ENCODE data around the gene NUAK2.

Gene NUAK2

DNA sequence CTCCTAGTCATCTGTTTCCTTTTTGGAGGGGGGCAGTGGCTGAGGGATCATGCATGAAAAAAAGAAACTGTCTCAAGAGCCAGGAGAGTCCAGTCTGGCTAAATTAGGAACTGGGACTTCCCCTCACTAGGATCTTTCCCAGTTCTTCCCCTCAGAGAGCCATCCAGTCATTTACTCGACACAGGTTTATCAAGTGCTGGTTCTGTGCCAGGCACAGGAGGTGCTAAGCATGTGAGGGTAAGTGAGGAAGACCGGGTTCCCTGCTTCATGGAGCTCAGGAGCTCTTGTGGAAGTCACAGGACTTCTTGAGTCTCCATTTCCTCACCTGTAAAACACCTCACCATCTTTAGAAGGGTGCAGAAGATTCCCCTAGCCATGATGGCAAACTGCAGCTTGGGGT lies 8.6 kb upstream of the NUAK2 start:
- H3K36me3 ChIP-seq (replicated peaks): no peaks in the 10 kb centered on the region
- DNase-seq: no peak
- in situ Hi-C loops (cut with HindIII; ENCODE audit: low pct_ligation_motif_present, low sequenced_read_pairs): no loop called here
- H3K27me3 ChIP-seq (replicated peaks): peaks cover 6% of the 10 kb centered on the region
- no peak overlapping the region for H3K27ac ChIP-seq
- TF ChIP-seq, protein P1, sequence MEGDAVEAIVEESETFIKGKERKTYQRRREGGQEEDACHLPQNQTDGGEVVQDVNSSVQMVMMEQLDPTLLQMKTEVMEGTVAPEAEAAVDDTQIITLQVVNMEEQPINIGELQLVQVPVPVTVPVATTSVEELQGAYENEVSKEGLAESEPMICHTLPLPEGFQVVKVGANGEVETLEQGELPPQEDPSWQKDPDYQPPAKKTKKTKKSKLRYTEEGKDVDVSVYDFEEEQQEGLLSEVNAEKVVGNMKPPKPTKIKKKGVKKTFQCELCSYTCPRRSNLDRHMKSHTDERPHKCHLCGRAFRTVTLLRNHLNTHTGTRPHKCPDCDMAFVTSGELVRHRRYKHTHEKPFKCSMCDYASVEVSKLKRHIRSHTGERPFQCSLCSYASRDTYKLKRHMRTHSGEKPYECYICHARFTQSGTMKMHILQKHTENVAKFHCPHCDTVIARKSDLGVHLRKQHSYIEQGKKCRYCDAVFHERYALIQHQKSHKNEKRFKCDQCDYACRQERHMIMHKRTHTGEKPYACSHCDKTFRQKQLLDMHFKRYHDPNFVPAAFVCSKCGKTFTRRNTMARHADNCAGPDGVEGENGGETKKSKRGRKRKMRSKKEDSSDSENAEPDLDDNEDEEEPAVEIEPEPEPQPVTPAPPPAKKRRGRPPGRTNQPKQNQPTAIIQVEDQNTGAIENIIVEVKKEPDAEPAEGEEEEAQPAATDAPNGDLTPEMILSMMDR (IDR thresholded peaks at IDR 0.05; ENCODE audit: low read depth, low read length, missing control alignments): no peak
- no peak overlapping the region for H3K4me3 ChIP-seq (ENCODE audit: low read depth, low read length)

DNA sequence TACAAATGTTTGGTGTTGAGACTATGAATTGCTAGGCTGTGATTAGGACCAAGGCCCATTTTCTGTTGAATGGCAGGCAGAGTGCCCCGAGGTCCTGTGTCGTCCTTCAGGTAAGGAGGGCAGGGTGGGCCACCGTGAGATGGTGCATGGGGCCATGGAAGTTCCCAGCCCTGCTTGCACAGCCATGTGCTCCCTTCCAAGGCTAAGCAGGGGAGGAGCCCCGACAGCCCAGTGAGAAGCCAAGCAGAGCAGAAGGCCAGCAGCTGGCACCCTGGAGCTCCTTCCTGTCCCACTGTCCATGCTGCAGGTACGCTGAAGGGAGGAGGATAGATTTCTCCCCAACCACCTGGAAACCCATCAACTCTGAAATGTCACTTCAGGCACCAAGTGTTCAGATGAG lies 8.2 kb upstream of the NUAK2 start:
- H3K27me3 ChIP-seq (replicated peaks): peaks cover 6% of the 10 kb centered on the region
- H3K4me3 ChIP-seq (ENCODE audit: low read depth, low read length): no peak overlapping the region
- in situ Hi-C loops (cut with HindIII; ENCODE audit: low pct_ligation_motif_present, low sequenced_read_pairs): loop anchor here (10.0 kb wide), 1 partner anchor 55 kb away; no protein-coding TSS in a partner anchor
- DNase-seq: no peak
- TF ChIP-seq, protein P1 (IDR thresholded peaks at IDR 0.05; ENCODE audit: low read depth, low read length, missing control alignments): no peak
- H3K27ac ChIP-seq: no peak overlapping the region
- no peaks in the 10 kb centered on the region for H3K36me3 ChIP-seq (replicated peaks)

DNA sequence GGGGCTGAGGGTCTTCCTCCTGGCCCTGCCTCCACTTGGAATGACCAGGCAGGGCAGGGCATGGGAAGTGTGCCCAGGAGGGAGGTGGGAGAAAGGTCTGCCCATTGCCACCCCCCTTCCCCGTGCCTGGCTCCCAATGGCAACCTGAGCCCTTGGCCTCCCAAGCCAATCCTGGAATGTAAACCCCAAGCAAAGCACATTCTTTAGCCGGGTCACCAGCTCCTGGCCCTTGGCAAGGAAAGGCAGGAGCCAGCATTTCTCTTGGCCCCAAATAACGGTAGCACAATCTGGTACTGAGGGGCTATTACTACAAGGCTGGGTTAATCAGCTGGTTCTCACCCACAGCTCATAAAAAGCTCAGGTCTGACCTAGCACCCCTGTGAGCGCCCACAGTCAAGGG lies 6.9 kb upstream of the NUAK2 start:
- DNase-seq: no peak
- in situ Hi-C loops (cut with HindIII; ENCODE audit: low pct_ligation_motif_present, low sequenced_read_pairs): loop anchor here (10.0 kb wide), 1 partner anchor 54 kb away; no protein-coding TSS in a partner anchor
- TF ChIP-seq, protein P1 (IDR thresholded peaks at IDR 0.05; ENCODE audit: low read depth, low read length, missing control alignments): no peak
- H3K36me3 ChIP-seq (replicated peaks): no peaks in the 10 kb centered on the region
- H3K27ac ChIP-seq: no peak overlapping the region
- H3K27me3 ChIP-seq (replicated peaks): peaks cover 6% of the 10 kb centered on the region
- no peak overlapping the region for H3K4me3 ChIP-seq (ENCODE audit: low read depth, low read length)

DNA sequence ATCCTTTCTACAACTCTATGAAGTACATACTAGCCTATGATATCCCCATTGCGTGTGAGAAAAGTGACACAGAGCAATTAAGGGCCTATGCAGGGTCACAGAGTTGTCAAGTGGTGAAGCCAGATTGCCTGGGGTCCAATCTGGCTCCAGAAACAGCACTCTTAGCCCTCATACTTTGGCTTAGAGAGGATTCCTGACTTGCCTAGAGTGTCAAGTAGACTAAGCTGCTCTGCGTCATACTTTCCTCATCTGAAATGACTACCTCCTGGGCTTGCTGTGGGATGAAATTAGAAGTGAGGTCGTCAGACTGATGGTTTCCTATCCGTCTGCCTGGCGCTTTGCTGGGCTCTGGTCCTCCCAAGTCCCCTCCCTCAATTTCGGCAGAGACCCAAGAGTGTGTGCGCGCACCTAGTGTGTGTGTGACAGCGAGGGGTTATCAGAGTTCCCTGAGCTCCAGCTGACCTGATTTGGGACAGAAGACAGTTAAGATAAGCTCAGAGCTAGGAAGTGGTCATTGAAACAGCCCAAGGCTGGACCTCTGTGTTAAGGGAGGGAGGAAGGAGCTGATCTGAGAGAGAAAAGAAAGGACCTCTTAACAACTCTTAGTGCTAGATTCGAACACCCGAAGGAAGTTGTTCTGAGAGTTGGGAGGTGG lies 5.4 kb upstream of the NUAK2 start:
- H3K27ac ChIP-seq: no peak overlapping the region
- DNase-seq: no peak
- in situ Hi-C loops (cut with HindIII; ENCODE audit: low pct_ligation_motif_present, low sequenced_read_pairs): loop anchor here (10.0 kb wide), 1 partner anchor 52 kb away; no protein-coding TSS in a partner anchor
- no peak overlapping the region for H3K4me3 ChIP-seq (ENCODE audit: low read depth, low read length)
- peaks cover 6% of the 10 kb centered on the region for H3K27me3 ChIP-seq (replicated peaks)
- TF ChIP-seq, protein P1 (IDR thresholded peaks at IDR 0.05; ENCODE audit: low read depth, low read length, missing control alignments): no peak
- H3K36me3 ChIP-seq (replicated peaks): no peaks in the 10 kb centered on the region

DNA sequence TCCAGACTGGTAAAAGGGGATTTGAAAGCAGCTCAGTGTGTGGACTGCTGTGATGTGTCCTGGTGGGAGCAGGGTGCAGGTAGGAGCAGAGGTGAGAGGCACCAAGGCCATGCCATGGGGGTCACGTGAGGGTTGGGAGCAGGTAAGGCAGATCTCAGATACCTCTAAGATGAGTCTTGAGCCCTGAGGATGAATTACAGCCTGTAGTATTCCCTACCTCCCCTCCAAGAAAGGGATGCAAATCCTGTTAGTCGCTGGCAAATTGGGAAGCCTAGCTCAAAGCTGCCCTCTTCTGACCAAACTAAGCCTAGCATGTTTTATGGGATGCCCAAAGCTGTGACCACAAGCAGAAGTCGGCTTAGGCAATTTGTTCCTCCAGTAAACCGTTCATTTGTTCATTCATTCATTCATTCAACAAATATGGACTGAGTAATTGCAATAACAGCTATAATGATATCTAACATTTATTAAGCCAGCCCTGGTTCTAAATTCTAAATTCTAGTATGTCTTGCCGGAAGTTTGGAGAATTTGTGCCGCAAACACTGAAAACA lies 3.9 kb upstream of the NUAK2 start:
- TF ChIP-seq, protein P1 (IDR thresholded peaks at IDR 0.05; ENCODE audit: low read depth, low read length, missing control alignments): peak; percentile 90
- DNase-seq: peak; percentile 83

More for the DNA sequence above, 3.9 kb upstream of the NUAK2 start:
- in situ Hi-C loops (cut with HindIII; ENCODE audit: low pct_ligation_motif_present, low sequenced_read_pairs): loop anchor here (10.0 kb wide), 1 partner anchor 51 kb away; no protein-coding TSS in a partner anchor
- Histone ChIP-seq H3K36me3 (replicated peaks) (no peaks in the 10 kb centered on the region), H3K27ac (peak overlapping the region; percentile 55), H3K4me3 (ENCODE audit: low read depth, low read length) (no peak overlapping the region), H3K27me3 (replicated peaks) (peaks cover 4% of the 10 kb centered on the region)

Measured in brain microvascular endothelial cell (primary cell).